HFF-Myc (cell line): ENCODE data around the gene WDR1.
A peak's percentile ranks its signal among the peaks of the same experiment; 100 is the strongest.

Experiments used
- DNase-seq: peaks from one replicate; pipeline ENCODE4 v3.0.0-alpha.2; 2011; ENCODE audit warnings: low read depth; ENCODE audit errors: extremely low read depth
- H3K4me3 ChIP-seq: replicated peaks from 2 replicates; pipeline ENCODE4 v1.5.1; 2011; ENCODE audit warnings: low read depth, mild to moderate bottlenecking, control low read depth, low read length
- CTCF ChIP-seq: IDR thresholded peaks from 2 replicates; pipeline ENCODE4 v1.5.1; 2012; ENCODE audit warnings: mild to moderate bottlenecking, low read depth, low read length, control low read depth; ENCODE audit errors: missing control alignments

WDR1 gene

GRCh38 chr4:10119278-10119677 is 2.7 kb upstream of the WDR1 start:
- no peak for TF ChIP-seq CTCF
- DNase-seq: no peak
- no peak overlapping the region for H3K4me3 ChIP-seq

- H3K4me3 ChIP-seq: no peak overlapping the region
- DNase-seq: no peak
- no peak for TF ChIP-seq CTCF
These were observed 1.7 kb upstream of the WDR1 start for GRCh38 chr4:10118048-10119004.

GRCh38 chr4:10117359-10118047 is 904 bp upstream of the WDR1 start:
- H3K4me3 ChIP-seq: peak overlapping the region; percentile 65
- TF ChIP-seq CTCF: no peak
- DNase-seq: no peak

- no peak for TF ChIP-seq CTCF
- no peak for DNase-seq
- peak overlapping the region; percentile 85 for H3K4me3 ChIP-seq
These were observed 616 bp downstream of the WDR1 start for GRCh38 chr4:10115797-10116568.

GRCh38 chr4:10115271-10115796 is 1.3 kb downstream of the WDR1 start:
- TF ChIP-seq CTCF: no peak
- no peak for DNase-seq
- H3K4me3 ChIP-seq: peak overlapping the region; percentile 85

GRCh38 chr4:10114607-10115006 is 2.0 kb downstream of the WDR1 start:
- no peak for DNase-seq
- TF ChIP-seq CTCF: no peak
- H3K4me3 ChIP-seq: peak overlapping the region; percentile 85
